Ishikawa (cell line): ENCODE data around the gene SOS2.

Experiments used
- CEBPB ChIP-seq: IDR thresholded peaks from 2 replicates; pipeline ENCODE4 v1.6.1; 2012
- CREB1 ChIP-seq: IDR thresholded peaks from 2 replicates; pipeline ENCODE4 v1.6.1; 2012; ENCODE audit warnings: low read depth
- EGR1 ChIP-seq: IDR thresholded peaks from 2 replicates; pipeline ENCODE4 v1.6.1; 2012
- EP300 ChIP-seq: IDR thresholded peaks from 2 replicates; pipeline ENCODE4 v1.6.1; 2012; ENCODE audit warnings: borderline replicate concordance
- FOXM1 ChIP-seq: IDR thresholded peaks from 2 replicates; pipeline ENCODE4 v1.6.1; 2012; ENCODE audit warnings: low read depth, borderline replicate concordance
- NFIC ChIP-seq: IDR thresholded peaks from 2 replicates; pipeline ENCODE4 v1.6.1; 2012
- RAD21 ChIP-seq: IDR thresholded peaks from 2 replicates; pipeline ENCODE4 v1.6.1; 2012; ENCODE audit warnings: low read depth
- REST ChIP-seq: IDR thresholded peaks from 2 replicates; pipeline ENCODE4 v1.6.1; 2012; ENCODE audit warnings: low read depth, mild to moderate bottlenecking
- TAF1 ChIP-seq: IDR thresholded peaks from 2 replicates; pipeline ENCODE4 v1.6.1; 2012; ENCODE audit warnings: low read depth, mild to moderate bottlenecking
- TCF12 ChIP-seq: IDR thresholded peaks from 2 replicates; pipeline ENCODE4 v1.6.1; 2012; ENCODE audit warnings: low read depth
- TEAD4 ChIP-seq: IDR thresholded peaks from 2 replicates; pipeline ENCODE4 v1.6.1; 2012
- USF1 ChIP-seq: IDR thresholded peaks from 2 replicates; pipeline ENCODE4 v1.6.1; 2012
- YY1 ChIP-seq: IDR thresholded peaks from 2 replicates; pipeline ENCODE4 v1.6.1; 2012; ENCODE audit warnings: low read depth
- ZBTB7A ChIP-seq: IDR thresholded peaks from 2 replicates; pipeline ENCODE4 v1.6.1; 2012; ENCODE audit warnings: low read depth
- TF ChIP-seq, protein P1 (sequence below): IDR thresholded peaks from 2 replicates; pipeline ENCODE4 v1.6.1; 2012

SOS2 gene

DNA sequence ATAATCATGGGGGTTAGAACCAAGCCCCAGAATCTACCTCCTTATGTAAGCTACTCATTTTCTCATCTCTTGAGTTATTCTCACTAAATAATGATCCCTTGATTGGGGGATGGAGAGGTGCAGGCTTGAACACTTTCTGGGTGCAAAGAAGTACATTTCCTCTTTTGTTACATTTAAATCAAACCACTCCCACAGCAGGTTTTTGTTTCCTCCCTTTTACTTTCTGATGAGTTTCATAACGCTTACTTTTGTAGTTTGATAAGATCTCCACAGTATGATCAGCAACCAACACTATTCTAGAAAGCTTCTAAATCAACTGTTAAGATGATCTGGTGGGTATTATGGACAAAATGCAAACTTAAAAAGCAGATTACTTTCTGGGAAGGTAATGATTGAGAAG is 135.5 kb downstream of the SOS2 start:
- TF ChIP-seq, protein P1, sequence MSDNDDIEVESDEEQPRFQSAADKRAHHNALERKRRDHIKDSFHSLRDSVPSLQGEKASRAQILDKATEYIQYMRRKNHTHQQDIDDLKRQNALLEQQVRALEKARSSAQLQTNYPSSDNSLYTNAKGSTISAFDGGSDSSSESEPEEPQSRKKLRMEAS, result no peak
- no peak for TF ChIP-seq RAD21
- no peak for TF ChIP-seq EGR1
- no peak for TF ChIP-seq ZBTB7A

DNA sequence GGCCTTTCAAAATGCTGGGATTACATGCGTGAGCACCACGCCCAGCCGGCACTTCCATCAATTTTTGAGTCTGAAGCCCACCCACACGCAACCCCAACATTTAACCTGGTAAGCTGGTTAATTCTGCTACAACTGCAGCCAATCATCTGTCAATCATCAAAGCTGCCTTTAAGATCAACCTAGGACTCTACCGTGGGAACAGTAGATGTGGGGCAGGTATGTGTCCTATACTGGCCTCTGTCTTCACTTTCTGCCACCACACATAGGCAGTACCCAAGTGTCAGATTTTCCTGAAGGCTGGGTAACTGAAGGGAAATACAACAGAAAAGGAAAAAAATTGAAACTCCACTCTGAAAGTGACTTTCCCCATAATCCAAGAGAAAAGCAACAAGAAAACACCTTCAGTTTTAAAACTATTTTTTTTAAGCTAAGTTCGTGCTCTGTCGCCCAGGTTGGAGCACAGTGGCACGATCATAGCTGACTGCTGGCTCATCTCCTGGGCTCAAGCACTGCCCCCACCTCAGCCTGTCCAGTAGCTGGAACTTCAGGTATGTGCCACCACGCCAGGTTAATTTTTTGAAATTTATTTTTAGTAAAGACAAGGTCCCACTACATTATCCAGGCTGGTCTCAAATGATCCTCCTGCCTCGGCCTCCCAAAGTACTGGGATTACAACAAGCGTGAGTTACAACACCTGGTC is 137.2 kb downstream of the SOS2 start:
- TF ChIP-seq TAF1 (no peak), CREB1 (no peak), USF1 (no peak), TEAD4 (no peak), REST (no peak), TCF12 (no peak), FOXM1 (no peak), EP300 (no peak), YY1 (no peak), RAD21 (no peak), EGR1 (no peak), NFIC (no peak), ZBTB7A (no peak), CEBPB (no peak)
- TF ChIP-seq, protein P1, result no peak

GRCh38 chr14:50093496-50093895 is 137.9 kb downstream of the SOS2 start:
- TF ChIP-seq, protein P1, result no peak

GRCh38 chr14:50092006-50092555 is 139.3 kb downstream of the SOS2 start:
- TF ChIP-seq NFIC (no peak), RAD21 (no peak), CREB1 (no peak), TEAD4 (no peak), ZBTB7A (no peak), TCF12 (no peak), TAF1 (no peak), EGR1 (no peak), FOXM1 (no peak), YY1 (no peak), USF1 (no peak), CEBPB (no peak), REST (no peak)
- TF ChIP-seq, protein P1, result no peak

DNA sequence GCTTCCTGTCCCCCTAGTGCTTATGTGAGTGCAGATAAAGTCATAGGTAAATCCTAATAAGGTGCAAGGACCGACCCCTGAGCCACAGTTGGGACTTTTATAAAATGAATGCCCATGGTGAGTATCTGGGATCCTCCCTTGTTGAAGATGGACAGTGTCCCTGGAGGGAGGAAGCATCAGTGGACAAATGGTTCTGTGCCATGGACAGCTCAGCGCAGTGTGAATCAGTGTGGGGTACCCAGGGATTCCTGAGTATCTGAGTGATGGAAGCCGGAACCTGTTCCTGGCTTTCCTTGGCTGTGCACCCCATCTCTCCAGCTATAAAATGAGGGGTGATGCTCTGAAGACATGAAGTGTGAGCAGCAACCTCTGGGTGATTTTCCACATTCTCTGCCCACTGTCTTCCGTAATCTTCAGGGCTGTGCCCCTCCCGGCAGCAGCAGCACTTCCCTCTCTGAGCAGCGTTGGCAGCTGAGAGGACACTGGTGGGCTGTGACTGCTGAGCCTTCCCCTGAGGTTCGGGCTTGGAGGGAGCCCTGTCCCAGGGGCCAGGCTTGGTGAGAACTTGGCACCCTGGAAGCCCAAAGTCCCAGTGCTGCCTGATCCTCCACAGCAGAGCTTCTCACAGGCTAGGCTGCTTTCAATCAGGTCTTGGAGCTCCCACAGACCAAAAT is 140.0 kb downstream of the SOS2 start:
- TF ChIP-seq NFIC (no peak), ZBTB7A (no peak), FOXM1 (no peak), TCF12 (no peak), USF1 (no peak), TAF1 (no peak), YY1 (no peak), TEAD4 (no peak), CREB1 (no peak), EP300 (no peak), REST (no peak), CEBPB (no peak)
- TF ChIP-seq, protein P1, result no peak
